Nephron (organoid): ENCODE data around the gene PRRT1.

Source experiments
- H3K27ac Mint-ChIP-seq, 3 experiments: 2 replicates each; pipeline ENCODE4 v1.8.0; 2020; ENCODE audit warnings: mixed read lengths in 3 of 3, mild to moderate bottlenecking in 2 of 3, moderate library complexity in 1 of 3
- H3K27me3 Mint-ChIP-seq: 2 replicates; pipeline ENCODE4 v1.8.0; 2021; ENCODE audit warnings: low read depth, mild to moderate bottlenecking, moderate library complexity, mixed read lengths
- H3K36me3 Mint-ChIP-seq: 2 replicates; pipeline ENCODE4 v1.8.0; 2020; ENCODE audit warnings: low read depth, mixed read lengths
- H3K4me1 Mint-ChIP-seq: 2 replicates; pipeline ENCODE4 v1.8.0; 2020; ENCODE audit warnings: mixed read lengths
- H3K4me3 Mint-ChIP-seq, 3 experiments: 2 replicates each; pipeline ENCODE4 v1.8.0; 2020; ENCODE audit warnings: mild to moderate bottlenecking in 3 of 3, mixed read lengths in 3 of 3, moderate library complexity in 2 of 3
- H3K9me3 Mint-ChIP-seq: 2 replicates; pipeline ENCODE4 v1.8.0; 2020; ENCODE audit warnings: mixed read lengths
- CTCF ChIP-seq, 3 experiments: fragments of 200-600 bp; sonication (generic); IDR thresholded peaks; one replicate each; pipeline ENCODE4 v1.5.0; 2021; ENCODE audit warnings: antibody characterized with exemption in 3 of 3; ENCODE audit not compliant: unreplicated experiment in 3 of 3

The PRRT1 gene

GRCh38 chr6:32116674-32117073, 35.1 kb downstream of the PRRT1 start:
- peak; percentile 44 to 46 (median 46) for TF ChIP-seq CTCF (IDR thresholded peaks at IDR 0.05; ENCODE audit: unreplicated experiment in 3 of 3)
- H3K4me1 Mint-ChIP-seq: peaks cover 42% of the 10 kb centered on the region
- no peak overlapping the region for H3K4me3 Mint-ChIP-seq
- H3K27ac Mint-ChIP-seq: peak overlapping the region in 2 of 3 experiments; percentile 42 to 69
- H3K36me3 Mint-ChIP-seq: peaks cover 47% of the 10 kb centered on the region
- no peaks in the 10 kb centered on the region for H3K27me3 Mint-ChIP-seq
- H3K9me3 Mint-ChIP-seq: no peaks in the 10 kb centered on the region

GRCh38 chr6:32115623-32116022, 36.1 kb downstream of the PRRT1 start:
- no peaks in the 10 kb centered on the region for H3K9me3 Mint-ChIP-seq
- TF ChIP-seq CTCF (IDR thresholded peaks at IDR 0.05; ENCODE audit: unreplicated experiment in 3 of 3): no peak

GRCh38 chr6:32114796-32115195, 36.9 kb downstream of the PRRT1 start:
- Mint-ChIP-seq H3K4me1 (peaks cover 55% of the 10 kb centered on the region), H3K27me3 (peaks cover 3% of the 10 kb centered on the region), H3K27ac (peak overlapping the region in 2 of 3 experiments; percentile 65 to 73), H3K36me3 (peaks cover 37% of the 10 kb centered on the region), H3K4me3 (no peak overlapping the region), H3K9me3 (no peaks in the 10 kb centered on the region)
- no peak for TF ChIP-seq CTCF (IDR thresholded peaks at IDR 0.05; ENCODE audit: unreplicated experiment in 3 of 3)

More at GRCh38 chr6:32115623-32116022, 36.1 kb downstream of the PRRT1 start:
- Mint-ChIP-seq H3K36me3 (peaks cover 38% of the 10 kb centered on the region), H3K4me3 (no peak overlapping the region), H3K27ac (peak overlapping the region in 2 of 3 experiments; percentile 56 to 65), H3K4me1 (peaks cover 52% of the 10 kb centered on the region), H3K27me3 (no peaks in the 10 kb centered on the region)

- H3K4me1 Mint-ChIP-seq: peaks cover 52% of the 10 kb centered on the region
- H3K9me3 Mint-ChIP-seq: no peaks in the 10 kb centered on the region
- peak overlapping the region in 2 of 3 experiments; percentile 65 to 89 for H3K27ac Mint-ChIP-seq
- peak in 1 of 3 experiments; percentile 17 for TF ChIP-seq CTCF (IDR thresholded peaks at IDR 0.05; ENCODE audit: unreplicated experiment in 3 of 3)
- H3K36me3 Mint-ChIP-seq: peaks cover 34% of the 10 kb centered on the region
- H3K27me3 Mint-ChIP-seq: peaks cover 9% of the 10 kb centered on the region
- no peak overlapping the region for H3K4me3 Mint-ChIP-seq
Measured at GRCh38 chr6:32113386-32114352, 38.1 kb downstream of the PRRT1 start.

GRCh38 chr6:32112431-32112980, 39.2 kb downstream of the PRRT1 start:
- Mint-ChIP-seq H3K9me3 (no peaks in the 10 kb centered on the region), H3K27me3 (peaks cover 13% of the 10 kb centered on the region), H3K4me1 (peaks cover 62% of the 10 kb centered on the region), H3K27ac (peak overlapping the region in 2 of 3 experiments; percentile 21 to 65), H3K36me3 (peaks cover 28% of the 10 kb centered on the region), H3K4me3 (no peak overlapping the region)
- no peak for TF ChIP-seq CTCF (IDR thresholded peaks at IDR 0.05; ENCODE audit: unreplicated experiment in 3 of 3)
